ENCODE results near the gene PLCL1.
"Not testable (repeated sequence)": the region's sequence is repeated elsewhere in the genome, so short reads cannot be mapped to it uniquely, and the experiment has no call there.

PLCL1 gene

GRCh38 chr2:198191651-198192050, 387.3 kb downstream of the PLCL1 start:
- no peak for TF ChIP-seq CTCF (IDR thresholded peaks at IDR 0.05)
- H3K27ac ChIP-seq, result no peak overlapping the region

GRCh38 chr2:198196556-198196955, 392.2 kb downstream of the PLCL1 start:
- H3K27ac ChIP-seq, result not testable (repeated sequence)

Data from 22Rv1 (cell line).